ENCODE results near the gene APAF1.

APAF1 gene

GRCh38 chr12:98653866-98654493 is 8.9 kb downstream of the APAF1 start:
- H2BK120ac ChIP-seq (ENCODE audit: low read depth, low read length), result no peak overlapping the region
- H4K8ac ChIP-seq (ENCODE audit: low read length), result no peak overlapping the region
- H3K4me2 ChIP-seq (ENCODE audit: low read length, poor library complexity, severe bottlenecking), result no peak overlapping the region
- no peak overlapping the region for H3K4ac ChIP-seq (ENCODE audit: low read depth in 1 of 2, low read length in 2 of 2)
- H2AK5ac ChIP-seq (ENCODE audit: low read length, severe bottlenecking), result no peak overlapping the region
- no peaks in the 10 kb centered on the region for H3K4me1 ChIP-seq (ENCODE audit: control insufficient read depth, insufficient read depth, low read depth, low read length)
- DNase-seq, result peak; percentile 73
- no peak overlapping the region for H3K9ac ChIP-seq (ENCODE audit: low read length)
- H3K79me1 ChIP-seq (replicated peaks; ENCODE audit: low read length, poor library complexity, severe bottlenecking), result peaks cover 24% of the 10 kb centered on the region
- H3K27ac ChIP-seq (ENCODE audit: low read length, poor library complexity, severe bottlenecking), result no peak overlapping the region
- H2BK12ac ChIP-seq (ENCODE audit: low read length in 2 of 2), result no peak overlapping the region
- H3K23ac ChIP-seq (ENCODE audit: low read length in 2 of 2), result no peak overlapping the region
- H4K91ac ChIP-seq (ENCODE audit: low read length), result no peak overlapping the region
- H3K9me3 ChIP-seq (ENCODE audit: control insufficient read depth, low read length), result no peaks in the 10 kb centered on the region
- WGBS, result no CpG with 5 or more reads among the region's 1 CpG
- no peak overlapping the region for H3K18ac ChIP-seq (ENCODE audit: low read depth in 1 of 2, low read length in 2 of 2)
- no peak overlapping the region for H3K4me3 ChIP-seq (ENCODE audit: insufficient read depth in 1 of 2, low read depth in 1 of 2, low read length in 2 of 2)
- H3K27me3 ChIP-seq (ENCODE audit: control insufficient read depth in 1 of 2, insufficient read depth in 1 of 2, low read length in 2 of 2), result no peaks in the 10 kb centered on the region
- no peak overlapping the region for H3K14ac ChIP-seq (ENCODE audit: low read length in 2 of 2)
- peaks cover 19 to 63% of the 10 kb centered on the region in 2 experiments for H3K36me3 ChIP-seq (ENCODE audit: control insufficient read depth in 1 of 2, insufficient read depth in 2 of 2, low read depth in 1 of 2, low read length in 2 of 2)
- H2BK5ac ChIP-seq (ENCODE audit: low read depth, low read length, poor library complexity, severe bottlenecking), result no peak overlapping the region
- no peak overlapping the region for H2AFZ ChIP-seq (ENCODE audit: low read depth, low read length)
- H2BK15ac ChIP-seq (ENCODE audit: low read depth, poor library complexity, severe bottlenecking), result no peak overlapping the region

- no peak overlapping the region for H2BK12ac ChIP-seq (ENCODE audit: low read length in 2 of 2)
- peaks cover 33% of the 10 kb centered on the region for H3K79me1 ChIP-seq (replicated peaks; ENCODE audit: low read length, poor library complexity, severe bottlenecking)
- H3K4me1 ChIP-seq (ENCODE audit: control insufficient read depth, insufficient read depth, low read depth, low read length), result no peaks in the 10 kb centered on the region
- H3K9me3 ChIP-seq (ENCODE audit: control insufficient read depth, low read length), result no peaks in the 10 kb centered on the region
- H2BK15ac ChIP-seq (ENCODE audit: low read depth, poor library complexity, severe bottlenecking), result no peak overlapping the region
- no peaks in the 10 kb centered on the region for H3K27me3 ChIP-seq (ENCODE audit: control insufficient read depth in 1 of 2, insufficient read depth in 1 of 2, low read length in 2 of 2)
- H3K36me3 ChIP-seq (ENCODE audit: control insufficient read depth in 1 of 2, insufficient read depth in 2 of 2, low read depth in 1 of 2, low read length in 2 of 2), result peaks cover 24 to 56% of the 10 kb centered on the region in 2 experiments
- no peak overlapping the region for H3K23ac ChIP-seq (ENCODE audit: low read length in 2 of 2)
- no peak overlapping the region for H3K18ac ChIP-seq (ENCODE audit: low read depth in 1 of 2, low read length in 2 of 2)
- H3K14ac ChIP-seq (ENCODE audit: low read length in 2 of 2), result no peak overlapping the region
- H4K91ac ChIP-seq (ENCODE audit: low read length), result no peak overlapping the region
- DNase-seq, result no peak
- no peak overlapping the region for H2BK120ac ChIP-seq (ENCODE audit: low read depth, low read length)
- H3K4me2 ChIP-seq (ENCODE audit: low read length, poor library complexity, severe bottlenecking), result no peak overlapping the region
- H3K9ac ChIP-seq (ENCODE audit: low read length), result no peak overlapping the region
- H2AFZ ChIP-seq (ENCODE audit: low read depth, low read length), result no peak overlapping the region
- no peak overlapping the region for H2BK5ac ChIP-seq (ENCODE audit: low read depth, low read length, poor library complexity, severe bottlenecking)
- no peak overlapping the region for H3K4me3 ChIP-seq (ENCODE audit: insufficient read depth in 1 of 2, low read depth in 1 of 2, low read length in 2 of 2)
- 95% methylated on average over 6 of the region's 6 CpGs for WGBS
- no peak overlapping the region for H4K8ac ChIP-seq (ENCODE audit: low read length)
- no peak overlapping the region for H3K4ac ChIP-seq (ENCODE audit: low read depth in 1 of 2, low read length in 2 of 2)
- no peak overlapping the region for H3K27ac ChIP-seq (ENCODE audit: low read length, poor library complexity, severe bottlenecking)
- no peak overlapping the region for H2AK5ac ChIP-seq (ENCODE audit: low read length, severe bottlenecking)
These were observed 11.4 kb downstream of the APAF1 start for GRCh38 chr12:98656289-98657101.

GRCh38 chr12:98660521-98660920 is 15.4 kb downstream of the APAF1 start:
- Histone ChIP-seq H3K36me3 (ENCODE audit: control insufficient read depth in 1 of 2, insufficient read depth in 2 of 2, low read depth in 1 of 2, low read length in 2 of 2) (peaks cover 28 to 78% of the 10 kb centered on the region in 2 experiments), H3K9me3 (ENCODE audit: control insufficient read depth, low read length) (no peaks in the 10 kb centered on the region), H3K4me3 (ENCODE audit: insufficient read depth in 1 of 2, low read depth in 1 of 2, low read length in 2 of 2) (no peak overlapping the region), H3K9ac (ENCODE audit: low read length) (no peak overlapping the region), H4K91ac (ENCODE audit: low read length) (no peak overlapping the region), H3K23ac (ENCODE audit: low read length in 2 of 2) (no peak overlapping the region), H2BK5ac (ENCODE audit: low read depth, low read length, poor library complexity, severe bottlenecking) (no peak overlapping the region), H2BK15ac (ENCODE audit: low read depth, poor library complexity, severe bottlenecking) (no peak overlapping the region), H4K8ac (ENCODE audit: low read length) (no peak overlapping the region), H3K4ac (ENCODE audit: low read depth in 1 of 2, low read length in 2 of 2) (no peak overlapping the region), H2BK12ac (ENCODE audit: low read length in 2 of 2) (no peak overlapping the region), H3K4me1 (ENCODE audit: control insufficient read depth, insufficient read depth, low read depth, low read length) (no peaks in the 10 kb centered on the region), H3K79me1 (replicated peaks; ENCODE audit: low read length, poor library complexity, severe bottlenecking) (peaks cover 29% of the 10 kb centered on the region), H3K4me2 (ENCODE audit: low read length, poor library complexity, severe bottlenecking) (no peak overlapping the region), H3K14ac (ENCODE audit: low read length in 2 of 2) (no peak overlapping the region), H2AK5ac (ENCODE audit: low read length, severe bottlenecking) (no peak overlapping the region), H3K27ac (ENCODE audit: low read length, poor library complexity, severe bottlenecking) (no peak overlapping the region), H3K18ac (ENCODE audit: low read depth in 1 of 2, low read length in 2 of 2) (no peak overlapping the region), H3K27me3 (ENCODE audit: control insufficient read depth in 1 of 2, insufficient read depth in 1 of 2, low read length in 2 of 2) (no peaks in the 10 kb centered on the region), H2BK120ac (ENCODE audit: low read depth, low read length) (no peak overlapping the region), H2AFZ (ENCODE audit: low read depth, low read length) (no peak overlapping the region)
- DNase-seq, result no peak

GRCh38 chr12:98669751-98670150 is 24.7 kb downstream of the APAF1 start:
- Histone ChIP-seq H3K27me3 (ENCODE audit: control insufficient read depth in 1 of 2, insufficient read depth in 1 of 2, low read length in 2 of 2) (no peaks in the 10 kb centered on the region), H4K91ac (ENCODE audit: low read length) (no peak overlapping the region), H2BK120ac (ENCODE audit: low read depth, low read length) (no peak overlapping the region), H3K23ac (ENCODE audit: low read length in 2 of 2) (no peak overlapping the region), H4K8ac (ENCODE audit: low read length) (no peak overlapping the region), H2BK12ac (ENCODE audit: low read length in 2 of 2) (no peak overlapping the region), H3K4ac (ENCODE audit: low read depth in 1 of 2, low read length in 2 of 2) (no peak overlapping the region), H3K4me3 (ENCODE audit: insufficient read depth in 1 of 2, low read depth in 1 of 2, low read length in 2 of 2) (no peak overlapping the region), H3K4me1 (ENCODE audit: control insufficient read depth, insufficient read depth, low read depth, low read length) (no peaks in the 10 kb centered on the region), H3K18ac (ENCODE audit: low read depth in 1 of 2, low read length in 2 of 2) (peak overlapping the region in 1 of 2 experiments; percentile 43), H3K9ac (ENCODE audit: low read length) (no peak overlapping the region), H2BK5ac (ENCODE audit: low read depth, low read length, poor library complexity, severe bottlenecking) (no peak overlapping the region), H3K79me1 (replicated peaks; ENCODE audit: low read length, poor library complexity, severe bottlenecking) (peaks cover 16% of the 10 kb centered on the region), H3K14ac (ENCODE audit: low read length in 2 of 2) (no peak overlapping the region), H3K36me3 (ENCODE audit: control insufficient read depth in 1 of 2, insufficient read depth in 2 of 2, low read depth in 1 of 2, low read length in 2 of 2) (peaks cover 18 to 68% of the 10 kb centered on the region in 2 experiments), H2AFZ (ENCODE audit: low read depth, low read length) (no peak overlapping the region), H3K4me2 (ENCODE audit: low read length, poor library complexity, severe bottlenecking) (no peak overlapping the region), H3K9me3 (ENCODE audit: control insufficient read depth, low read length) (no peaks in the 10 kb centered on the region), H3K27ac (ENCODE audit: low read length, poor library complexity, severe bottlenecking) (no peak overlapping the region), H2BK15ac (ENCODE audit: low read depth, poor library complexity, severe bottlenecking) (no peak overlapping the region), H2AK5ac (ENCODE audit: low read length, severe bottlenecking) (no peak overlapping the region)
- no peak for DNase-seq
- 88% methylated on average over 3 of the region's 3 CpGs for WGBS

All from mesenchymal stem cell (in vitro differentiated cells and primary cell).